Aorta (tissue), 5 donors: Measurements from ENCODE around the gene NDST1. TPM values are rescaled to one million over a fixed set of nuclear protein-coding genes. Genes with fewer than 3 reads are reported as not detected.
"Not testable (repeated sequence)": the region's sequence is repeated elsewhere in the genome, so short reads cannot be mapped to it uniquely, and the experiment has no call there.

ENCODE experiments used
- ATAC-seq: fragments of 200-7000 bp; cut with Tn5 transposase; one replicate; pipeline ENCODE4 v1.9.1; 2022; ENCODE audit warnings: moderate library complexity; ENCODE audit not compliant: low FRiP score
- DNase-seq, 2 donors: peaks; one replicate each; pipeline ENCODE4 v3.0.0-alpha.2; 2020
- H3K27ac ChIP-seq, 2 donors: one replicate each; pipeline ENCODE4 v1.5.1; 2013; ENCODE audit warnings: low read length in 2 of 2, mild to moderate bottlenecking in 2 of 2, moderate library complexity in 2 of 2, control low read depth in 1 of 2, inconsistent platforms in 1 of 2, low read depth in 1 of 2
- H3K27me3 ChIP-seq, 2 donors: one replicate each; pipeline ENCODE4 v1.6.1; 2013; ENCODE audit warnings: control low read depth in 1 of 2, low read length in 1 of 2, mild to moderate bottlenecking in 1 of 2, moderate library complexity in 1 of 2; ENCODE audit not compliant: insufficient read depth in 2 of 2, control insufficient read depth in 1 of 2
- H3K36me3 ChIP-seq, 2 donors: one replicate each; pipeline ENCODE4 v1.6.1; 2013; ENCODE audit warnings: control low read depth in 1 of 2, low read length in 1 of 2, mild to moderate bottlenecking in 1 of 2; ENCODE audit not compliant: insufficient read depth in 2 of 2, control insufficient read depth in 1 of 2
- H3K4me1 ChIP-seq, 2 donors: one replicate each; pipeline ENCODE4 v1.6.1; 2013; ENCODE audit warnings: low read length in 2 of 2, control low read depth in 1 of 2, mild to moderate bottlenecking in 1 of 2, moderate library complexity in 1 of 2; ENCODE audit not compliant: insufficient read depth in 2 of 2, control insufficient read depth in 1 of 2
- H3K4me3 ChIP-seq, 2 donors: one replicate each; pipeline ENCODE4 v1.5.1; 2013; ENCODE audit warnings: low read length in 2 of 2, control low read depth in 1 of 2, mild to moderate bottlenecking in 1 of 2
- H3K9me3 ChIP-seq: one replicate; pipeline ENCODE4 v1.6.1; 2013; ENCODE audit warnings: mild to moderate bottlenecking, low read length; ENCODE audit not compliant: control insufficient read depth
- WGBS, 2 donors: extraction: QIAGEN DNeasy Blood & Tissue Kit; methylation state at CpG; one replicate each; pipeline ENCODE4 v1.1.7; 2013; 5-methylcytosine and 5-hydroxymethylcytosine counted together
- intact Hi-C, 2 donors: fragments of 100-400 bp; cut with DNase I; formaldehyde crosslinking; loops; one replicate each; pipeline versions ENCODE4 v1.14.2 to v1.15.0; 2022
- polyA plus RNA-seq, 2 donors: library from polyadenylated mRNA; stranded (reverse); fragments of 200-250 nt; gene quantifications; one replicate each; pipeline ENCODE4 v1.2.3, GENCODE V29; 2013
- total RNA-seq, 2 donors: library from RNA; stranded (reverse); fragmentation: NEBNext Ultra II Directional; extraction: Animal tissue kit (Norgen Biotek cat#: 25700); gene quantifications; one replicate each; pipeline ENCODE4 v1.2.1, GENCODE V29; 2021
- donor health status: healthy with polysubstance abuse.
- donor health status: Bipolar disorder and iron deficiency.
- donor health status: DM: no; HTN: no; CAD: no.
- donor health status: DM: no; HTN: no; CAD: no.
- donor health status: DM: yes; HTN: yes; CAD: no.

The NDST1 gene
- total and polyA plus RNA-seq, 4 donors = 10.4 to 116 (median 43.1) TPM

DNA sequence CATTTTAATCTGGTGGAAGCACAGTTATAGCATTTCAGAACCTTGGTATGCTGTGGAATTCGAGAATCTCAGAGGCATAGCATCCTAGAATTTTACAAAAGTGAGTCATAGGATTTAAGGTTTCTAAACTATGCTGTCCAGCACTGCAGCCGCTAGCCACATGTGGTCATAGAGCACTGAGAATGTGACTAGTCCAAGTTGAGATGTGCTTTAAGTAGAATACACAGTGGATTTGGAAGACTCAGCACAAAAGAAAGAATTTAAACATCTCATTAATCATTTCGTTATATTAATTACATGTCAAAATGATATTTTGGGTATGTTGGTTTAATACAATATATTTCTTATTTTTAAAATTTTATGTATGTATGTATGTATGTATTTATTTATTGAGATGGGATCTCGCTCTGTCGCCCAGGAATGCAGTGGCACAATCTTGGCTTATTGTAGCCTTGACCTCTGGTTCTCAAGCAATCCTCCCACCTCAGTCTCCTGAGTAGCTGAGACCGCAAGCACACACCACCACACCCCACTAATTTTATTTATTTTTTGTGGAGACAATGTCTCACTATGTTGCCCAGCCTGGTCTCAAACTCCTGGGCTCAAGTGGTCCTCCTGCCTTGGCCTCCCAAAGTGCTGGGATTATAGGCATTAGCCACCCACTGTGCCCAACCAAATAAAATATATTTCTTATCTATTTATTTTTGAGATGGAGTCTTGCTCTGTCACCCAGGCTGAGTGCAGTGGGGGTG is 38.0 kb upstream of the NDST1 start:
- H3K4me1 ChIP-seq = no peaks in the 10 kb centered on the region
- no peak overlapping the region for H3K27ac ChIP-seq
- no peak for ATAC-seq
- WGBS, 2 donors = 52 to 53% methylated on average over 6 of the region's 6 CpGs
- intact Hi-C loops = loop anchor here in 1 of 2 donors (10.0 kb wide), 2 partner anchors 185 to 235 kb away; partner anchors contain the start of gene RBM22
- H3K4me3 ChIP-seq = no peak overlapping the region
- H3K9me3 ChIP-seq = no peaks in the 10 kb centered on the region
- H3K36me3 ChIP-seq = no peaks in the 10 kb centered on the region
- no peak for DNase-seq
- no peaks in the 10 kb centered on the region for H3K27me3 ChIP-seq

DNA sequence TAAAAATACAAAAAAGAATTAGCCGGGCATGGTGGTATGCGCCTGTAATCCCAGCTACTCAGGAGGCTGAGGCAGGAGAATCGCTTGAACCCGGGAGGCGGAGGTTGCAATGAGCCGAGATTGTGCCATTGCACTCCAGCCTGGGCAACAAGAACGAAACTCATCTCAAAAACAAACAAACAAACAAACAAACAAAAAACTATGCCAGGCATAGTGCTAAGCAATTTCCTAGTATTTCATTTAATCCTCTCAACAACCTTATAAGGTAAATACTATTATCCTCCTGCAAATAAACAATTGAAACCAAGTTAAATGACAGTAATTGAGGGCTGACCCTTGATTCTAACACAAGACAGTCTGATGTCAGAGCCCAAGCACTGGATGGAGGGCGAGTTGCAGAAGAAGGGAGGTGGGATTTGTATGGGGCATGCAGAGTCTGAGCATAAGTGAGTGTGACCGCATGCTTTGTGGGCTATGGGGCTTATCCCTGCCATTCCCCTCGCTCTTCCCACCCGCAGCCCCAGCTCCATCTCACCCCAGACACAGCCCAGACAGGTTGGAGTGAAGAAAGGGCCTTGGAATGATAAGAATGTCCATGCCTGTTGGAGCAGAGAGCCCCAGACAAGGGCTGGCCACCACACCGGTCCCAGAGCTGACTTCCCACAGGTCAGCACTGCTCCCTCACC is 34.1 kb upstream of the NDST1 start:
- Histone ChIP-seq H3K27me3 (no peaks in the 10 kb centered on the region), H3K4me3 (no peak overlapping the region), H3K9me3 (no peaks in the 10 kb centered on the region), H3K4me1 (no peaks in the 10 kb centered on the region), H3K27ac (no peak overlapping the region), H3K36me3 (no peaks in the 10 kb centered on the region)
- peak; percentile 21 for ATAC-seq
- intact Hi-C loops = no loop called here
- no peak for DNase-seq
- 73 to 86% methylated on average over 12 of the region's 12 CpGs for WGBS, 2 donors

DNA sequence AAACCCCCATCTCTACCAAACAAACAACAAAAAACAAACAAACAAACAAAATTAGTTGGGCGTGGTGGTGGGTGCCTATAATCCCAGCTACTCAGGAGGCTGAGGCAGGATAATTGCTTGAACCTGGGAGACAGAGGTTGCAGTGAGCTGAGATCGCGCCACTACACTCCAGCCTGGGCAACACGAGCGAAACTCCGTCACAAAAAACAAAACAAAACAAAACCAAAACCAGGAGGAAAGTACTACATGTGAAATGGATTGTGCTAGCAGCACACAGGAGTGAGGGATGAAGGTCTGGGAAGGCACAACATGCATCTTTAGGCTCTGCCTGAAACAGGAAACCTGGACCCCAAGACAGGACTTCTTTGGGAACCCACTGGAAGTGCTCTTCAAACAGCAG is 31.4 kb upstream of the NDST1 start:
- H3K9me3 ChIP-seq, DNase-seq, ATAC-seq, H3K27me3 ChIP-seq, H3K4me1 ChIP-seq, intact Hi-C loops, H3K36me3 ChIP-seq, H3K4me3 ChIP-seq, H3K27ac ChIP-seq: not testable (repeated sequence)
- 78% methylated on average over 6 of the region's 6 CpGs for WGBS, 2 donors

DNA sequence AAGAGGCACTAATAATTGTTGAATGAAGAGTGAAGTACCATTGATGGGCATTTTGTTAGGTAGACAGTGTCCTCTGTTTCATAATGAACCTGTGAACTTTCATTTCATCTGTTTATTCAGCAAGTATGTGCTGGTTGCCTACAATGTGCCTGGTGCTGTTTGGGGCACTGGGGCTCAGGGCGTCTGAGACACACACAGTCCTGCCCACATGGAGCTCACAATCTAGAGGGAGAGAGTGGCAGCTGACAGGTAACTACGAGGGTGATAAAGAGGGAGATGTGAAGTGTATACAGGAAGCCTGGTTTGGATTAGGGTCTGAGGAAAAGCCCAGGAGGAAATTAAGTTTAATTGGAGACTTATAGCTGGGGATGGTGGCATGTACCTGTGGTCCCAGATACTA is 28.5 kb upstream of the NDST1 start:
- DNase-seq (no peak), ATAC-seq (no peak)
- H3K27ac ChIP-seq = no peak overlapping the region
- 84 to 90% methylated on average over 2 of the region's 2 CpGs for WGBS, 2 donors
- no peaks in the 10 kb centered on the region for H3K9me3 ChIP-seq
- H3K36me3 ChIP-seq = no peaks in the 10 kb centered on the region
- intact Hi-C loops = no loop called here
- no peaks in the 10 kb centered on the region for H3K4me1 ChIP-seq
- no peak overlapping the region for H3K4me3 ChIP-seq
- no peaks in the 10 kb centered on the region for H3K27me3 ChIP-seq

DNA sequence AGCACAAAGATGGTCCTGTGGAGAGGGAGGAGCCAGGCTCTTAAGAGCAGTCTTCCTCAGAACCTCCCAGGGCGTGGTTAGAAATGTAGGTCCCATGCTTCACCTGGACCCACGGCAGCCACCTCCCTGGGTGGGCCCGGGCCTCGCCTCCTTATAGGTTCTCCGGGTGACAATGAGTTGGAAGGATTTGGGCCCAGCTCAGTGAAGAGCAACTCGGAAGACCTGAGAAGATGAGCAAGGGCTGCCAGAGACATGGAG is 26.3 kb upstream of the NDST1 start:
- WGBS, 2 donors = 89 to 92% methylated on average over 6 of the region's 6 CpGs
- no peaks in the 10 kb centered on the region for H3K36me3 ChIP-seq
- intact Hi-C loops = loop anchor here in 1 of 2 donors (10.0 kb wide), 1 partner anchor 63 kb away; no protein-coding TSS in a partner anchor

DNA sequence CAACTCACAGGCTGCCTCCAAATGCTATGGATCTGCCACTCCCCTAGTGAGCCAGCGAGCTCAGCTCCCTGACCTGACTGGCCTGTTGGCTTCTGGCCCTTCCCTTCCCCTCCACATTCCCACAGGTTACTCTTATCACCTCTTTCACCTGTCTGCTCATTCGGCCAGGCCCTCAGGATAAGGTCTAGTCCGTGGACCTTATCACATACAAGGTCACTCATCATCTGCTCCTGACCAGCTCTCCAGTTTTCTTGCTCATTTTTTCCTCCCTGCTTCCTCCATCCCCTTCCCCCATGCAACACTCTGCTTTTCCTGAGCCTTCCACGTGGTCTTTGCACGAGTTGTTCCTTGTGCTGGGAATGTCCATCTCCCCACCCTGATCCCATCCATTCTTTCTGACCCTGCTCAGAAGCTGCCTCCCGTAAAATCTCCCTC is 25.9 kb upstream of the NDST1 start:
- no peaks in the 10 kb centered on the region for H3K36me3 ChIP-seq
- H3K27me3 ChIP-seq = no peaks in the 10 kb centered on the region
- H3K9me3 ChIP-seq = no peaks in the 10 kb centered on the region
- no peak overlapping the region for H3K27ac ChIP-seq
- ATAC-seq (no peak), DNase-seq (no peak)
- H3K4me3 ChIP-seq = no peak overlapping the region
- H3K4me1 ChIP-seq = no peaks in the 10 kb centered on the region
- intact Hi-C loops = loop anchor here in 1 of 2 donors (10.0 kb wide), 1 partner anchor 63 kb away; no protein-coding TSS in a partner anchor
- 68 to 74% methylated on average over 6 of the region's 6 CpGs for WGBS, 2 donors

More for the DNA sequence above, 26.3 kb upstream of the NDST1 start:
- Histone ChIP-seq H3K4me1 (no peaks in the 10 kb centered on the region), H3K4me3 (no peak overlapping the region), H3K27me3 (no peaks in the 10 kb centered on the region), H3K27ac (no peak overlapping the region), H3K9me3 (no peaks in the 10 kb centered on the region)
- ATAC-seq = no peak
- DNase-seq = no peak

DNA sequence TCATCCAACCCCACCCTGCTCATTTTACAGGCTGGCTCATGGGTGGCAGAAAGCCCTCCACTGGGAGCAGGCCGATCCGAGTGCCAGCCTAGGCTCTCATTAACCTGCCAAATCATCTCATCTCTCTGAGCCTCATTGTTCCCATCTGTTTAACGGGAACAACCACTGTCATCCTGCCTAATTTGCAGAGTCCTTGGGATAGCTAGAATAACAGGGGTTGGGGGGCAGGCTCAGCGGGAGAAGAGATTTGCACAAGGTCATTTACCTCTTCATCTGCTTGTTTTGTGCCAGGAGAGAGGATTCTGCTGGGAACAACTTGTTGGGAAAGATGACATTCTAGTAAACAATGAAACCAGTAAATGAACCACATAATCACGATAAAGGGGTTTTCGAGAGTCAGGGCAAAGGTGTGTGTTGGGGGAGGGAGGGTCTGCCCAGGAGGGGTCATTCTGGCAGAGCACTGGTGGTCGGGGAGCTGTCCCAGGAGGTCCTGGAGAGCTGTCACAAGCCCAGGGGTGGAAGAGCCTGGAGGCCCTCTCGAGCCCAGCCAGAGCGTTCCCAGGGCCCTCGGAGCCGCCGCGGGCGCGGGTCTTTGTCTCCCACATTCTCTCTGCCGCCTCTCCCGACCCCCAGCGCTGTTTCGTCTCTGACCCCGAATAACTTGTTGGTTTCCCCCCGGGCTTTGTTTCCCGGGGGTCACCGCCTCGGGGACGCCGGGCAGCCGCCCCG is 22.8 kb upstream of the NDST1 start:
- peaks cover 8 to 11% of the 10 kb centered on the region in 2 donors for H3K4me1 ChIP-seq
- H3K9me3 ChIP-seq = no peaks in the 10 kb centered on the region
- 14 to 18% methylated on average over 20 to 28 of the region's 28 CpGs for WGBS, 2 donors
- H3K27me3 ChIP-seq = no peaks in the 10 kb centered on the region
- ATAC-seq (no peak), DNase-seq (no peak)
- peak overlapping the region; percentile 70 to 92 for H3K4me3 ChIP-seq
- H3K36me3 ChIP-seq = no peaks in the 10 kb centered on the region
- intact Hi-C loops = loop anchor here (1.0 to 10.0 kb wide), 3 partner anchors 37 to 61 kb away; no protein-coding TSS in a partner anchor
- peak overlapping the region in 1 of 2 donors; percentile 13 for H3K27ac ChIP-seq

DNA sequence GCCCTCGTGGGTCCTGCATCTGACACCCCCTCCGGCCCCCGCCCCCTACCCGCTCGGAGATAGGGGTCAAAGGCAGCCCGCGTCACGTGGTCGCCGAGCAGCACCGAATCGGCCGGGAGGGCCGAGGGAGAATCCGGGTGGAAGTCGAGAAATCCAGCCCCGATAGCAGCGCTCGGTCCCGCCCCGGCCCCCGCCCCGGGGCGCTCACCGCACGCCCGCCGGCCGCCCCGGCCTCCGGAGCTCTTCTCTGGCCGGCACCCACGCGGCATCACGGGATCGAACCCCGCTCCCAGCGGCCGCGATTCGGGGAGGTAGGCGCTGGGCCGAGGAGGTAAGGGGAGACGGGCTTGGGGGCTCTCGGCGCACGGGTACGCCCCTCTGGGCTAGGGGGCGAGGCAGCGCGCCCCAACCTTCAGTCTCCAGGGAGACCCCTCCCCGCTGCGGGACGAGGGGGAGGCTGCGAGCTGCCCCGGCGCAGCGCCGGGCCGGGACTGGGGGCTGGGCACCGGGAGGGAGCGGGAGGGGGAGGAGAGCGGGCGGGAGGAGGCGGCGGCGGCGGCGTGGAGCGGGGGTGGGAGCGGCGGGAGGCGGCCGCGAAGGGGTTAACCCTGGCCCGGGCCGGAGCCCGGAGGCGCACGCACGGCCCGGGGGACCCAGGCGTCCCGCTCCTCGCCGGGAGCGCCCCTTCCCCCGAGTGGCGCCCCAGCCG is 22.1 kb upstream of the NDST1 start:
- DNase-seq = peak; percentile 82 to 92
- H3K27ac ChIP-seq = peak overlapping the region; percentile 62 to 94
- WGBS, 2 donors = 0 to 1% methylated on average over 51 to 90 of the region's 90 CpGs
- peak overlapping the region; percentile 70 to 92 for H3K4me3 ChIP-seq
- intact Hi-C loops = loop anchor here (1.0 to 10.0 kb wide), 3 partner anchors 36 to 60 kb away; no protein-coding TSS in a partner anchor
- no peaks in the 10 kb centered on the region for H3K36me3 ChIP-seq
- H3K9me3 ChIP-seq = no peaks in the 10 kb centered on the region
- H3K4me1 ChIP-seq = peaks cover 11 to 14% of the 10 kb centered on the region in 2 donors
- H3K27me3 ChIP-seq = no peaks in the 10 kb centered on the region
- peak; percentile 46 for ATAC-seq
